Fibroblast of pulmonary artery (primary cell): ENCODE results near the gene ZNF679.
A peak's percentile ranks its signal among the peaks of the same experiment; 100 is the strongest.
"Not testable (repeated sequence)": the region's sequence is repeated elsewhere in the genome, so short reads cannot be mapped to it uniquely, and the experiment has no call there.

Source experiments
- DNase-seq: peaks from one replicate; pipeline ENCODE4 v3.0.0-alpha.2; 2010; ENCODE audit warnings: low read depth
- H3K4me3 ChIP-seq: replicated peaks from 2 replicates; pipeline ENCODE4 v1.5.1; 2011; ENCODE audit warnings: low read depth, mild to moderate bottlenecking, control low read depth, low read length, moderate library complexity
- TF ChIP-seq, protein P1 (sequence below): IDR thresholded peaks from 2 replicates; pipeline ENCODE4 v1.5.1; 2011; ENCODE audit warnings: mild to moderate bottlenecking, control low read depth, low read length, inconsistent platforms; ENCODE audit errors: missing control alignments

The ZNF679 gene

DNA sequence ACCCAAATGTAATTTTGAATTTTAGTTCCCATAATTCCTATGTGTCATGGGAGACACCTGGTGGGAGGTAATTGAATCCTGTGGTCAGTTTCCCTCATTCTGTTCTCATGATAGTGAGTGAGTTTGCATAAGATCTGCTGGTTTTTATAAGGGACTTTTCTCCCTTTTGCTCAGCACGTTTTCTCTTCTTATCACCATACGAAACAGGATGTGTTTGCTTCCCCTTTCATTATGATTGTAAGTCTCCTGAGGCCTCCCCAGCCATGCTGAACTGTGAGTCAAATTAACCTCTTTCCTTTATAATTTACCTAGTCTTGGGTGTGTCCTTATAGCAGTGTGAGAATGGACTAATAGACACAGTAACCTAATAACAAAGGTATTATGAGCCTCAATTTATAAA lies 49.4 kb downstream of the ZNF679 start:
- DNase-seq: no peak
- TF ChIP-seq, protein P1, sequence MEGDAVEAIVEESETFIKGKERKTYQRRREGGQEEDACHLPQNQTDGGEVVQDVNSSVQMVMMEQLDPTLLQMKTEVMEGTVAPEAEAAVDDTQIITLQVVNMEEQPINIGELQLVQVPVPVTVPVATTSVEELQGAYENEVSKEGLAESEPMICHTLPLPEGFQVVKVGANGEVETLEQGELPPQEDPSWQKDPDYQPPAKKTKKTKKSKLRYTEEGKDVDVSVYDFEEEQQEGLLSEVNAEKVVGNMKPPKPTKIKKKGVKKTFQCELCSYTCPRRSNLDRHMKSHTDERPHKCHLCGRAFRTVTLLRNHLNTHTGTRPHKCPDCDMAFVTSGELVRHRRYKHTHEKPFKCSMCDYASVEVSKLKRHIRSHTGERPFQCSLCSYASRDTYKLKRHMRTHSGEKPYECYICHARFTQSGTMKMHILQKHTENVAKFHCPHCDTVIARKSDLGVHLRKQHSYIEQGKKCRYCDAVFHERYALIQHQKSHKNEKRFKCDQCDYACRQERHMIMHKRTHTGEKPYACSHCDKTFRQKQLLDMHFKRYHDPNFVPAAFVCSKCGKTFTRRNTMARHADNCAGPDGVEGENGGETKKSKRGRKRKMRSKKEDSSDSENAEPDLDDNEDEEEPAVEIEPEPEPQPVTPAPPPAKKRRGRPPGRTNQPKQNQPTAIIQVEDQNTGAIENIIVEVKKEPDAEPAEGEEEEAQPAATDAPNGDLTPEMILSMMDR: no peak
- no peak overlapping the region for H3K4me3 ChIP-seq

DNA sequence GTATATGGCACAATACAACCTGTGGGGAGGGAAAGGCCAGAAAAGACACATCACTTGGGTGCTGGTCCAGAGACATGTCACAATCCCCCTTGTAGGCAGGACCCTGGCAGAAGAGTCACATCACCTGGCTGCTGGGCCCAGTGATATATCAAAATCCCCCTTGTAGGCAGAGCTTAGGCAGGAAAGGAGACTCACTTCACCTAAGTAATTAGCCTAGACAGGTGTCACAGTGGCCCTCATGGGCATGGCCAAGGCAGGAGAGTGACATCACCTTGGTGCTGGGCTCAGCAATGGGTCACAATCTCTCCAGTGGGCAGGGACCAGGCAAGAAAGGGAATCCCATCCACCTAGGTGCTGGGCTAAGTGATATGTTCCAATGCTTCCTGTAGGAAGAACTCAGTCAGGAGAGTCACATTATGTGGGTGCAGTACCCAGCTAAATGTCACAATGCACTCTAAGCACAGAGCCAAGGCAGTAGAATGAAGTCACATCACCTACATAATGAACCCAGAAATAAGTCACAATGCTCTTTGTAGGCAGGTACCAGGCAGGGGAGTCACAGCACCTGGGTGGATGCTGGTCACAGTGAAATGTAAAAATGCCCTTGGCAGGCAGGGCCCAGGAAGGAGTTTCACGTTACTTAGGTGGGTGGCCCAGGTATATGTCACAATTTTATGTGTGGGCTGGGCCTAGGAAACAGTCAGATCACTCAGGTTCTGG lies 66.6 kb downstream of the ZNF679 start:
- TF ChIP-seq, protein P1: no peak
- H3K4me3 ChIP-seq: no peak overlapping the region
- DNase-seq: no peak

DNA sequence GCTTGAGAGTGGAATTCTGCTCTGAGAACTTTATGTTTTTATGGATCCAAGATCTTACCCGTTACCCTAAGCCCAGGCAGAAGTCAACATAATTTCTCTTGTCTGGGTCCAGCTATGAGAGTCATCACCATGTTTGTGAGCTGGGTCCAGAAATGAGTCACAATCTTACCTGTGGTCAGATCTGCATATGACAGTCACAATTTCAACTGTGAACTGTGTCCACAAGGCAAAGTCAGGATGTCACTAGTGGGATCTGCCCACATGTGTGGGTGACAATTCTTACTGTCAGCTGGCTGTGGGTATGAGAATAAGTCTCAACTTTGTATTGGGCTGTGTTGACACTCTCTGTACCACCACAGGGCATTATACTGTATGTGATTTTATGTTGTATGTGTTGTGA lies 69.1 kb downstream of the ZNF679 start:
- H3K4me3 ChIP-seq, DNase-seq: not testable (repeated sequence)

DNA sequence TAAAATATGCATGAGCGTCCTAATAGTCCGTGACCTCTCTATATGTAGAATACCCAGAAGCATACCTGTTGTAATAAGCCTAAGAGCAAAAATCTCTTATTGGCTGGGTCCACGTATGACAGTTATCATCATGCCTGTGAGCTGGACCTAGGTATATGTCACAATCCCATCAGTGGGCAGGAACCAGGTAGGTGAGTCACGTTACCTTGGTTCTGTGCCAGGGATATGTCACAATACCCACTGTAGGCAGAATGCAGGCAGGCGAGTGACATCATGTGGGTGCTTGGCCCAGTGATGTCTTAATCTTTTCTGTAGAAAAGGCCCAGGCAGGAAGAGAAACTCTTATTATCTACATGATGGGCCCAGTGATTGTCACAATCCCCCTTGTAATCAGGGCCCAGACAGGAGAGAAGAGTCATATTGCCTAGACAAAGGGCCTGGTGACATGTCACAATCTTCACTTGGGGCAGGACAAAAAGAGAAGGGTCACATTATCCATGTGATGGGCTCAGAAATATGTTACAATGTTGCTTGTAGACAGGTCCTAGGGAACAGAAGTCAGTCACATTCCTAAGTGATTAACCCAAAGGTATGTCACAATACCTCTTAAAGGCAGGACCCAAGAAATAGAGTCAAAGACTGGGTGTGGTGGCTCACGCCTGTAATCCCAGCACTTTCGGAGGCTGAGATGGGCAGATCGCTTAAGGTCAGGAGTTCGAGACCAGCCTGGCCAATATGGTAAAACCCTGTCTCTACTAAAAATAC lies 72.5 kb downstream of the ZNF679 start:
- TF ChIP-seq, protein P1: no peak
- H3K4me3 ChIP-seq: no peak overlapping the region
- no peak for DNase-seq

- DNase-seq: peak; percentile 92
- TF ChIP-seq, protein P1: no peak
- peak overlapping the region; percentile 63 for H3K4me3 ChIP-seq
These were observed 79.2 kb downstream of the ZNF679 start for GRCh38 chr7:64307254-64308015.

- TF ChIP-seq, protein P1: no peak
- peak overlapping the region; percentile 63 for H3K4me3 ChIP-seq
- no peak for DNase-seq
These were observed 79.7 kb downstream of the ZNF679 start for GRCh38 chr7:64308016-64308270.

- no peak overlapping the region for H3K4me3 ChIP-seq
- DNase-seq: no peak
- TF ChIP-seq, protein P1: no peak
These were observed 82.2 kb downstream of the ZNF679 start for GRCh38 chr7:64310426-64310825.
